HT1080 (cell line): ENCODE data around the gene AKAP13. TPM values are rescaled to one million over a fixed set of nuclear protein-coding genes. Genes with fewer than 3 reads are reported as not detected.
"Not testable (repeated sequence)": the region's sequence is repeated elsewhere in the genome, so short reads cannot be mapped to it uniquely, and the experiment has no call there.

ENCODE experiments used
- DNase-seq: peaks from one replicate; pipeline ENCODE4 v3.0.0-alpha.2; 2015; ENCODE audit warnings: low read depth
- total RNA-seq: library from RNA; depleted of rRNA; stranded (reverse); fragments of >200 nt; shearing (Covaris generic); gene quantifications from 2 replicates; pipeline ENCODE4 v1.2.3, GENCODE V29; 2014

Gene AKAP13
- total RNA-seq, 1 experiment from 2014 or later, result 29.7 TPM

DNA sequence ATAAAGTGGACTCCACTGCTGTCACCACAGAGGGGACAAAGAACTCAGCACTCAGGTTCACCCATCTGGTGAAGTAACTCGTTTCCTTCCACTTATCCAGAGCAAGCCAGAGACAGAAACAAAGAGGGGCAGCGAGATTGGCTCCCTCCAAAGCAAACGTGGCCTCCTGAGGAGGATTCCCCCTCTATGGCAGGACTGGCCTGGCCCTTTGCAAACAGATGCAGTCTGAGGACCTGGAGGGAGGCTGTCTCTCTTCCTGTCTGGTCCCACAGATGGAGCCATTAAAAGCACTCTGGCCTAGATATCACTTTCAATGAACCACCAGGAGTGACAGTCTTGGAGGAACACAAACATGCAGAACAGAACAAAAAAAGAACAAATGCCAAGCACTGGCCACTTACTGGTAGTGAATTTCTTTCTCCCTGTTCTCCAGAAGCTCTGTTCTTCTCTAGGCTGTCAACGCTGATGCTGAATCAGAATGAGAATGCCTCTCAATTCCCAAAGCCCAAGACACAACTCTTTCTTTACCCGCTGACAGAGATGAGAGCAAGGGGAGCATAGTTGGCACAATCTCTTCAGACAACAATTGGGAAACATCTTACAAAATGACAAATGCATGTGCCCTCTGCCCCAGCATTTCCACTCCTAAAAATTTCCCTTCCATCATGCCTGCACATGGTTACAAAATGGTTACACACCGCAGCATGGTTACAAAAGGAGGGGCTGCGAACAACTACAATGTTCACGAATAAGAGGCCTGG lies 400.0 kb downstream of the AKAP13 start:
- DNase-seq, result no peak

DNA sequence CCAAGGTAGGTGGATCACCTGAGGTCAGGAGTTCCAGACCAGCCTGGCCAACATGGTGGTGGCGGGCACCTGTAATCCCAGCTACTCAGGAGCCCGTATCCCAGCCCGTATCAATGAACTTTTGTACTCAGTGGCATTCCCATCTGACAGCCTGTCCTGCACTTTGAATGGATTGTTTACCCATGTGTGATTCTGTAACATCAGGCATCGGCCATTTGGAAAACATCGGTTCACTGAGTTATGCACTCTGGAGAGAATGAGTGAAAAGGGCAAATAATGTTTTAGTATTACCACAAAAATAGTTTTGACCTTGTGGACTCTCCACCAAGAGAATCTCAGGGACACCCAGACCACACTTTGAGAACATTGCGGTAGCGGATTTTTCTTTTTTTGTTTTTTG lies 400.7 kb downstream of the AKAP13 start:
- no peak for DNase-seq

DNA sequence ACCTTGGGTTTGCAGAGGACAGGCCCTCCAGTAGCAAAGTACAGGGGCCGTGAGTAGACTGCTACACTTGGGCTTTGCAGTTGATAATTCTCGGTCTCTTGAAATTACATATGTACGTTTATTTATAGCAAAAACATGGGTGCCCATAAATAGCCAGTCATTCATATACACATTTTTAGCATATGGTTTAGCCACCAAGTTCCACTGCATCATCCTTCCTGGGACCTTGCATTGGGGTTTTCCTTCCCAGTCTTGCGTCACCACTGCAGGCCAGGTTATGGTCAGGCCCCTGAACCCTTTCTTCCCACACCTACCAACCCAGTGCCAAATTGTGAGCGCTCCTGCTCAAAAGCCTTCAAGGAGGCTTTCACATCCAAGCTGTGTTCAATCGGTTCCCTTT lies 401.7 kb downstream of the AKAP13 start:
- no peak for DNase-seq

DNA sequence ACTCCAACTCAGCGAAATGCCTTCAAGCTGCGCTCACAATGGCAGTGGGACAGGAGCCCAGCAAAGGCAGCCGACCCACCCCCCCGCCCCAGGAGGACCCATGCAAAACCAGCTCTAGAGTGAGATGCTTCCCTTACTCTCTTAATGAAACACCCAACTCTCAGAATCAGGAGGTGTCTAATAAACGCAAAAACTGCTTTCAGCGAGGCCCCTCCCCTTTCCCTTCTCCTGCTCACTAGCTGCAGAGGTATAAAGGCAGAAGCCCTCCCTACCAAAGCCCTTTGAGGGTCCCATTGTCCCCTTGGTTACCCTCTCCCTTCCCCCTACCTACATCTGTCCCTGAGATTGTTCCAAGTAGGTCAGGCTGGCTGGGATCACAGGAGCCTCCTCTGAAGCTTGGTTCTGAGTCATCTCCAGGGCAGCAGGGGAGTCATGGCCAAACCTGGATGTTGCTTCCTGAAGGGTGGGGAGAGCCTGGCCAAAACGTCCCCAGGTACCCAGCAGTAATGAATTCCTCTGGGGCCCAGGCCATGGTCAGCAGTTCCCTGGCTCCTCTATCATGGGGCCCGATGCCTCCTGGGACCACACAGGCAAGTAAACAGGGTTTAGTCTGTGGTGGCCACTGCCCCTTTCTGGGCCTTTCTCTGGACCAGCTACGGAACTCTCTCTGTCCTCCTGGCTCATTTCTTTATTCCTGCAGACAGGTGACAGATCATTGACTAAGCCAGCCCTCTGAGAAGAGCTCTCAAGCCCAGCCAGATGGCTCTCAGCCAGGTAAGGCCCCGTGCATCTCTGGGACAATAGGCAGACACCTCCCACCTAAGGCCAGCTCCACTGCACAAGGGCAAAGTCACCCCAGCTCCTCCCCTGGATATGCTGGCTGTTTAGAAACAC lies 405.7 kb downstream of the AKAP13 start:
- DNase-seq, result peak; percentile 71

DNA sequence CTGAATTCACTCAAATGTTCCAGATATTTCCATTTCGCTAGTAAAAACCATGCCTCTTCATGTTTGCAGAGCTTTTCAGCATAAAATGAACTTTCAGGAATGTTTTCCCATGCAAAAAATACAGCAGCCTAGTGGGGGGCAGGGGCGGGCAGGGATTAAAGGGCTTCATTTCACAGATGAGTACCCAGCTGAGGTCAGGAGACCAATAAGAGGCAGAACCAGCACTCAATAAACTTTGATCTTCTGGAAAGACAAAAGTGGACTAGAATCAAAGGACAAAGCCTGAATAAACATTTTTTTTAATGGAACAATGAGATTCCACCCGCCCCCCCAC lies 406.3 kb downstream of the AKAP13 start:
- no peak for DNase-seq

DNA sequence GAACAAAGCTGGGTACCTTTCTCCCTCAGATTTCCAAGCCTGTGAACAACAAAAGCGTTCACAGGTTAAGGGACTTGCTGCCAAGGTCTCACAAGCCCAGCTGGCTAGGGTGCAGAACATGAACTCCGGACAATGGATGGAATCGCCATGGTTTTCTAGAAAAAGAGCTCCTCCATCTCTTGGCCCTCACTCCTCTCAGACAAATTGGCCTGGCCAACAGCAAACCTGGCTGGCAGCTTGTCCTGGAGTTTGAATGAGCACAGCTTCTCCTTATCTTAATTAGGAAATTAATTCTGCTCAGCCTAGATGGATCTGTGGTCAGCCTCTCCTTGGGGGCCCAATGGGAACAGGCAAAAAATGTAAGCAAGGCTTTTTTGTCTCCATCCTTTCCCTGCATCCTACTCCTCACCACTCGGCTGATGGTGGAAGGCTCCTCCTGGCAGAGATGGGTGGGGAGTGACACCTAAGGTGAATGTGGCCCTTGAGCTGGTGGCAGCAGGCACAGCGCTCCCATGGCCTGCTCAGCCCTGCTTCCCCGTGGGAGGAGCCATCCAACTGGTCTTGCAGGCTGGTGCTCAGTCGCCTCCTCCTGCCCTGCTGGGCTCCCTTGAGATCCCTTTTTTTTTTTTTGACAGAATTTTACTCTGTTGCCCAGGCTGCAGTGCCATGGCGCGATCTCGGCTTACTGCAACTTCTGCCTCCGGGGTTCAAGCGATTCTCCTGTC lies 408.5 kb downstream of the AKAP13 start:
- no peak for DNase-seq

DNA sequence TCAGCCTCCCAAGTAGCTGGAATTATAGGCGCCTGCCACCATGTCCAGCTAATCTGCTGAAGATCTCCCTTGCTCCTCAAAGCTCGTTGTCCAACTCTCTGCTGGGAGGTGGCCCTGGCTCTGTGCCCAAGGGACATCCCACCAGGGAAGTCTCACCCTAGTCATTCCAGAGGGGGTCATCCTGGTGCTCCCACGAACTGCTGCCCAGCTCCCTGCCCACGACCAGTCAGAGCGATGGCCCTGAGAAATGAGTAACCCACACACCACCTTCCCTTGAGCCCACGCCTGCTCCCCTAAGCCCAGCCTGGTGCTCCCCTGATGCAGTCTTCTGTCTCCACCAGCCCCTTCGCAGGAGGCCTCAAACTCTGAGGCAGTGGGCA lies 409.1 kb downstream of the AKAP13 start:
- DNase-seq, result no peak

DNA sequence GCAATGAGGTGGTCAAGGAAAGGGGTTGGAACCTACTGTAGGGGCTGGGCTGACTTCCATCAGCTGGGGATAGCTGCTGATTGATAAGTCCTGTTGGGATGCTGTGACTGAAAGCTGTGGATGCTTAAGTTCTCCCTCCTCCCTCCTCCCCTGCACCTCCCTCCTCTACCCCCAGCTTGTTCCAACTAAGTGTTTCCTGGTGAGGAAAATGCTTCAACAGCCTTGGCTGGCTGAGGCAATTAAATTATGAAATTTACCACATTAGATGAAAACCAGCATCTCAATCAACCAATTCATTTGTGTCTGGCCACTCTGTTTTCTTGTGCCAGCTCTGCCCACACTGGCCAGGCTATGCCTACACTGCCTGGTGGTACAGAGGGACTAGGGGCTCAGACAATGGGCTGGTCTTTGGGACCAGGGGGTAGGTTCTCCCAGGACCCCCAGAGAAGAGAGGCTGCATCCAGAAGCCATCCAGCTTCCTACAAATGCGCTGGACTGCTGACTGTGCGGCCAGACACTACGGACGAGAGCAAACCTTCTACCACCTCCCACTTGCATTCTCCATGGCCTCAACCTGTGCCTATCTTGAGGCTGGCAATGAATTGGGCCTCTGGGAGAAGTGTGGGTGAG lies 411.8 kb downstream of the AKAP13 start:
- DNase-seq, result no peak

DNA sequence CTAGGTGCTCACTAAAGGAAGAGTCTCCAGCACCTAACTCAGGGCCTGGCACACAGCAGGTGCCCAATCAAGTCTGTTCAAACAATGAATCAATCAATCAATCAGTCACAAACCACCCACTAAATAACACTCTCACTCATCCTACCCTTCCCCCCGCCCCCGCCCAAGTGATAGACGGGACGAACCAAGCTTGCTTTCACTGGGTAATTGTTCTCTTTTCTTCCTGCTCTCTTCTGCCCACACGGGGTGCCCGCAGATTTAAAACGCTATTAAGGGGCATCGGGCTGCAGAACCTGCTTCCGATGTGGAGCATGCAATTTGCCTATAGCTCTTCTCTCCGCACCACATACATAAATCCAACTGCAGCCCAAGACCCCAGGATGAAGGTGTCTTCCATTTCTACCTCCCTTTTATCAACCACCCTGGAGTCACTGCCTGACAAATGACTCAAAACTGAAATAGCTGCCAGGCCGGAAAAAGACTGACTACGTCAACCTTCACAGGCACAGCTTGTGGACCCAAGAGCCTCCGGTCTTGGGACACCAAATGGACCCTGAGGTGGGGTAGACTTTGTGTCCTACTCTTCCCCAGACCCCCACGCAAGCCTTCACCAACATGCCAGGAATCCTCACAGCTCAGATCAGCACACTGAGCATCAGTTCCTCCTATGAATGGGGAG lies 412.6 kb downstream of the AKAP13 start:
- DNase-seq, result peak; percentile 17

DNA sequence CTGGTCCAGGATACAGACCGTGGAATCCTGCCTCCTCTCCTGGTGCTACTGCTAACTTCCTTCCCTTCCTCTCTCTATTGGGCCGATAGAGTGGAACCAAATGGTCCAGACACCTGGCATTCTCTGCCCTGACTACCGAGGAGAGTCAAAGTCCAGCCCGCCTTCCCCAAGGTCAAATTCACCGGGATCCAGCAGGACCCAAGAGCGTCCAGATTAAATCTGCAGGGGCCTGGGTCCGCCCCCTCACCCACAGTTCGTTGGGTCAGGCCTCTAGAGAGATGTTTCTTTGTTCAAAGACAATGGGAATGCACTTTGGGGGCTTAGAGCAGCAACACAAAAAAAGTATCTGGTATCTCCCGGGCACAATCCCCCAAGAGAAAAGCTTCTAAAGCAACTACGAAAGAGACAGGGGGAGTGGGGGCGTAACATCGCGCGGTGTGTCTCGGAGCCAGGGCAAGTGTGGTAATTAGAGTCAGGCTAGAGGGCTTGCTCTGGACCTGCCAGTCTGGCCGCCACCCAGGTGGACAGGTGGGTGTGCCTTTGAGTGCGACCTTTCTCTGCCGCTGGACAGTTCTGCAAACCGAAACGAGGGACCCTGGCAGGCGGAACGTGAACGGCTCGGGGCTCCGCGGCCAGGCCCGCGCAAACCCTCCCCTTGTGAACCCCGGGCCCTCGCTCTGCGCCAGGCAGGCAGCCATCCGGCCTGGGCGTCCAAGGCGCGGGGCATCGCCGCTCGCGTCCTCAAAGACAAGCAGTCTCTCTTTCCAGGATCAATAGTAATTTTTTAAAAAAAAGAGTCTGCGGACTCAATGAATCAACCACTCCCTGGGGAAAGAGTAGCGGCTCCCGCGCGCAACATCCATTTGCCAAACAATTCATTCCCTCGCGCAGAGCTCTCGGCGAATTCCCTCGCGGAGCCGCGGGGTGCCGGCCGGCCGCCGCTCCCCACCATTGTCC lies 413.5 kb downstream of the AKAP13 start:
- peak; percentile 24 for DNase-seq

DNA sequence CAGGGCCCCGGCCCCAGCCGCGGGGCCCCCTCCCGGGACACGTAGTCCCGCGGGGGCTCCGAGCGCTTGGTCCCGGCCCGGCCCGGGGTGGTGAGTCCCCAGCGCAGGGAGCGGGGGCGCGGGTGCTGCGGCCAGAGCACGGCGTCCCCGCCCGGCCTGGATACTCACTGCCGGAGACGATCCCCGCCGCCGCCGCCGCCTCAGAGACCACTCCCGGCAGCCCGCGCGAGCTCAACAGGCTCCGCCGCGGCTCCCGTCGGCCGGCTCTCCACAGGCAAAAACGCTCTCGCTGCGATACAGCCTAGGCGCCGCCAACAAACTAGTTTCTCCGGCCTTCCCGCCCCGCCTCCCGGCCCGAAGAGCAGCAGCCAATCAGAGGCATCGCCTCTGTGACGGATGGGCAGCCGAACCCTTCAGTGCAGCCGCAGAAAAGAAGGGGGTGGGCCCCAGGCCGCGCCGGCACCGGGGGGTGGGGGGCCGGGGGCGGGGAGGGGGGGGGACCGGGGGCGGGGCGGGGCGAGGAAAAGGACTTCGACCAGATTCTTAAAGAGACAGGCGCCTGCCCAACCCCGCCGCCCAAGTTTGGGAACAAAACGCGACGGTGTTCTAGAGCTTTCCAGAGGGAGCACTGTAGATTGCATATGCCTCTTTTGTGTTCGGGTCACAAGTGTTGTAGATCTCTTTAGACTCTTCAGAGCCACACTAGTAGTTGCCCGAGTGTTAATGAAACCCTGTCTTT lies 414.4 kb downstream of the AKAP13 start, which contains the start of gene KLHL25:
Gene KLHL25, minus strand, starts transcription at position 328 of the 739 bp plus-strand sequence. CDS start 25,115 bp downstream, outside the sequence.
- DNase-seq, result peak; percentile 89

DNA sequence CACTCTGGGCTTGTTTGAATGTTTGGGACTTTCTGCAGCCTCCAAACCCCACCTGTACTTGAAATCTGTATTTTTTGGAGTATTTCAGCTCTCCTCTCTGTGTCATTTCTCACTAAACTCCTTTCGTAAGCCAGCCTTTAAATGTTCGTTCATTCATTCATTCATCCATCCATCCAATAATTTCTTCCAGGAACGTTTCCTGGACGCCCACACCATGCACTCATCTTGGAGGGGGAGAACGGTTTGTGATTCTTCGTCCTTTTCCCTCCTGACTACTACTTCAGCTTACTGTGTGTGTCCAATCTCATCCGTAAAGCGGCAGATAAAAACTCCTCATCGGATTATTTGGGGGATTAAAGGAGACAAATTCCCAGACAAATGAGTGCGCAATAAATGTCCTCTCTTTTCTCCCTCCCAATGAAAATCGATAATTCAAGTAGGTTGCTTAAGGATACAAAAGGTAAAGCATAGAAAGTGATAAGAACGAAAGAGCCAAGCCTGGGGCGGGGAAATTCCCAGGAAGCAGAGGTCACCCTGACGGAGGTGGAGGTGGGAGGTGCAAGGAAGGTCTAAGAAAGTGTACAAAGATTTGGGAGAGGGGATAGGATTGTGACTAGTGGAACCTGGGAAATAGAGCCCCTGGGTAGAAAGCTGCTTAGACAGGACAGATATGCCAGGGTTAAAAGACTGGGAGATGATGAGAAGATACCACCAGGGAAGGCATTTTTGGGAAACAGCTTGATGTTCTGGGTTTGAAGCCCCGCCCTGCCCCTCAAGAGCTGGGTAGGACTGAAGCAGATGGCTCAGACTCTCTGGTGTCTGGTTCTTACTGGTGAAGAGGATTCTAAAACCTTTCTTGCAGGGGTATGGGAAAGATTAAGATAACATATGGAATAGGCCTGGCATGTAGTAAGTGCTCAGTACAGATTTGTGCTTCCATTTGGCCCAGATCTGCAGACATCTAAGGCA lies 415.2 kb downstream of the AKAP13 start:
- DNase-seq, result peak; percentile 16

DNA sequence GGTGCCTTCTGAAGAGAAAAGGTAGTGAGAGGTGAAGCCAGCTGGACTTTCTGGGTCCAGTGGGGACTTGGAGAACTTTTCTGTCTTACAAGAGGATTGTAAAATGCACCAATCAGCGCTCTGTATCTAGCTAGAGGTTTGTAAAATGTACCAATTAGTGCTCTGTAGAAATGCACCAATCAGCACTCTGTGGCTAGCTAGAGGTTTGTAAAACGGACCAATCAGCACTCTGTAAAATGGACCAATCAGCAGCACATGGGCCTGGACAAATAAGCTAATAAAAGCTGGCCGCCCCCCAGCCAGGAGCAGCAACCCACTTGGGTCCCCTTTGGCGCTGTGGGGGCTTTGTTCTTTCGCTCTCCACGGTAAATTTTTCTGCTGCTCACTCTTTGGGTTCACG lies 416.0 kb downstream of the AKAP13 start:
- DNase-seq, result not testable (repeated sequence)
